Activated T-helper 1 cell treated with Interleukin-2 at 50 U/mL for 16 hours (primary cell): ENCODE results near the gene ABCC3.
"Not testable (repeated sequence)": the region's sequence is repeated elsewhere in the genome, so short reads cannot be mapped to it uniquely, and the experiment has no call there.

Experiments used
- DNase-seq: peaks from one replicate; pipeline ENCODE4 v3.0.0-alpha.2; 2020; ENCODE audit warnings: low read depth

Gene ABCC3

GRCh38 chr17:50667259-50668024 lies 32.8 kb downstream of the ABCC3 start:
- no peak for DNase-seq

GRCh38 chr17:50668025-50668837 lies 33.5 kb downstream of the ABCC3 start:
- DNase-seq, result no peak

- no peak for DNase-seq
Measured at GRCh38 chr17:50668838-50669581, 34.3 kb downstream of the ABCC3 start.

GRCh38 chr17:50672071-50672470 lies 37.4 kb downstream of the ABCC3 start:
- no peak for DNase-seq

- DNase-seq, result no peak
Measured at GRCh38 chr17:50672831-50673551, 38.3 kb downstream of the ABCC3 start.

- no peak for DNase-seq
Measured at GRCh38 chr17:50675190-50675589, 40.5 kb downstream of the ABCC3 start.

GRCh38 chr17:50675627-50676026 lies 40.9 kb downstream of the ABCC3 start:
- DNase-seq, result no peak

GRCh38 chr17:50676065-50676975 lies 41.6 kb downstream of the ABCC3 start:
- no peak for DNase-seq

GRCh38 chr17:50677851-50678375 lies 43.2 kb downstream of the ABCC3 start:
- no peak for DNase-seq

GRCh38 chr17:50679008-50679544 lies 44.4 kb downstream of the ABCC3 start:
- no peak for DNase-seq

- no peak for DNase-seq
Measured at GRCh38 chr17:50680126-50680525, 45.4 kb downstream of the ABCC3 start.

GRCh38 chr17:50680543-50681262 lies 46.0 kb downstream of the ABCC3 start:
- not testable (repeated sequence) for DNase-seq

- DNase-seq, result no peak
Measured at GRCh38 chr17:50681263-50682200, 46.9 kb downstream of the ABCC3 start.

GRCh38 chr17:50682441-50682840 lies 47.8 kb downstream of the ABCC3 start:
- no peak for DNase-seq

GRCh38 chr17:50682938-50683337 lies 48.3 kb downstream of the ABCC3 start:
- DNase-seq, result no peak

GRCh38 chr17:50683434-50684287 lies 49.0 kb downstream of the ABCC3 start:
- no peak for DNase-seq

- no peak for DNase-seq
Measured at GRCh38 chr17:50684288-50684611, 49.6 kb downstream of the ABCC3 start.
